ENCODE results near the gene RGS9BP.

GRCh38 chr19:32702010-32702409, 26.4 kb downstream of the RGS9BP start:
- TF ChIP-seq CTCF (conservative IDR thresholded peaks at IDR 0.05; ENCODE audit: low read length), result no peak
- no peak for TF ChIP-seq EZH2phosphoT487 (IDR thresholded peaks at IDR 0.05; ENCODE audit: borderline replicate concordance)
